T-cell (primary cell): ENCODE measurements around the gene NIPAL1. TPM values are rescaled to one million over a fixed set of nuclear protein-coding genes. Genes with fewer than 3 reads are reported as not detected.
A peak's percentile ranks its signal among the peaks of the same experiment; 100 is the strongest.
"Not testable (repeated sequence)": the region's sequence is repeated elsewhere in the genome, so short reads cannot be mapped to it uniquely, and the experiment has no call there.

Source experiments
- ATAC-seq, 4 experiments: fragments of 200-7000 bp in 3 of 4; fragments of 150-1000 bp in 1 of 4; cut with Tn5 transposase; replicated peaks in 1 of 4; 1 replicate in 3 of 4; 2 replicates in 1 of 4; pipeline ENCODE4 v1.10.0; 2021; ENCODE audit warnings: moderate library complexity in 3 of 4, mild to moderate bottlenecking in 2 of 4, moderate number of reproducible peaks in 1 of 4
- CTCF ChIA-PET, 2 donors: fragments of 300-600 bp; sonication (Branson Sonifier 250); formaldehyde crosslinking; loops; one replicate each; lab custom pipeline; 2022; ENCODE audit warnings: antibody characterized with exemption in 2 of 2; lab: Charles Lee
- POLR2A ChIA-PET, 2 donors: fragments of 300-600 bp; sonication (Branson Sonifier 250); formaldehyde crosslinking; loops; one replicate each; lab custom pipeline; 2022; ENCODE audit warnings: antibody characterized with exemption in 2 of 2; lab: Charles Lee
- DNase-seq, 35 experiments: peaks; one replicate each; pipeline versions ENCODE4 v3.0.0 to v3.0.0-alpha.2; 2013 to 2023
- H3K27ac ChIP-seq: one replicate; pipeline ENCODE4 v1.5.1; 2013; ENCODE audit warnings: low read length
- H3K27me3 ChIP-seq, 2 experiments: replicated peaks in 1 of 2; 1 replicate in 1 of 2; 2 replicates in 1 of 2; pipeline versions ENCODE4 v1.6.1 to v1.7.0; 2013; ENCODE audit warnings: low read length in 1 of 2, mixed read lengths in 1 of 2; ENCODE audit not compliant: control insufficient read depth in 2 of 2, insufficient read depth in 2 of 2; ENCODE audit errors: extremely low read depth in 1 of 2
- H3K36me3 ChIP-seq, 2 donors: 1 replicate in 1 of 2; 2 replicates in 1 of 2; pipeline versions ENCODE4 v1.6.1 to v1.7.0; 2013; ENCODE audit warnings: low read length in 1 of 2; ENCODE audit not compliant: control insufficient read depth in 2 of 2, insufficient read depth in 1 of 2; ENCODE audit errors: extremely low read depth in 1 of 2
- H3K4me1 ChIP-seq, 2 experiments: 1 replicate in 1 of 2; 2 replicates in 1 of 2; pipeline versions ENCODE4 v1.6.1 to v1.7.0; 2013; ENCODE audit warnings: low read length in 2 of 2, mixed read lengths in 1 of 2; ENCODE audit not compliant: insufficient read depth in 2 of 2, control insufficient read depth in 1 of 2; ENCODE audit errors: extremely low read depth in 1 of 2
- H3K4me3 ChIP-seq, 2 donors: 1 replicate in 1 of 2; 2 replicates in 1 of 2; pipeline versions ENCODE4 v1.5.1 to v1.7.0; 2013; ENCODE audit warnings: mild to moderate bottlenecking in 2 of 2, low read length in 1 of 2, moderate library complexity in 1 of 2; ENCODE audit not compliant: control insufficient read depth in 1 of 2; ENCODE audit errors: extremely low read depth in 1 of 2
- H3K9me3 ChIP-seq: 2 replicates; pipeline ENCODE4 v1.7.0; 2013
- H3K27ac Mint-ChIP-seq, 2 donors: one replicate each; pipeline ENCODE4 v1.8.0; 2020 to 2021; ENCODE audit warnings: mild to moderate bottlenecking in 2 of 2, mixed read lengths in 2 of 2
- H3K27me3 Mint-ChIP-seq, 2 donors: one replicate each; pipeline ENCODE4 v1.8.0; 2021 to 2022; ENCODE audit warnings: mixed read lengths in 2 of 2
- H3K36me3 Mint-ChIP-seq: one replicate; pipeline ENCODE4 v1.8.0; 2021; ENCODE audit warnings: mixed read lengths
- H3K4me1 Mint-ChIP-seq, 3 donors: one replicate each; pipeline ENCODE4 v1.8.0; 2020 to 2022; ENCODE audit warnings: mixed read lengths in 3 of 3, mild to moderate bottlenecking in 1 of 3
- H3K4me3 Mint-ChIP-seq, 3 donors: one replicate each; pipeline ENCODE4 v1.8.0; 2020 to 2022; ENCODE audit warnings: mild to moderate bottlenecking in 3 of 3, mixed read lengths in 3 of 3, moderate library complexity in 3 of 3
- H3K9me3 Mint-ChIP-seq, 3 donors: one replicate each; pipeline ENCODE4 v1.8.0; 2020 to 2022; ENCODE audit warnings: mixed read lengths in 3 of 3
- WGBS: methylation state at CpG from one replicate; pipeline ENCODE4 v1.1.5; 2013; ENCODE audit warnings: missing lambda C conversion rate; ENCODE audit not compliant: insufficient coverage; 5-methylcytosine and 5-hydroxymethylcytosine counted together
- total RNA-seq, 35 experiments: library from RNA in 6 of 35; stranded (reverse) in 6 of 35; fragments of 120-200 nt in 1 of 35; gene quantifications; one replicate each; pipeline versions ENCODE4 v1.2.1 to v1.2.4 and lab custom pipeline; 2013 to 2026

The NIPAL1 gene
- total RNA-seq, 5 donors from 2014 or later (not counting 1 experiment from before 2014, with no cell fraction given) = 0.77 to 2.9 (median 0.80) TPM

- DNase-seq, CTCF ChIA-PET, ATAC-seq, H3K36me3 ChIP-seq, H3K27me3 Mint-ChIP-seq, POLR2A ChIA-PET, H3K4me1 ChIP-seq, H3K9me3 ChIP-seq, H3K27ac ChIP-seq, H3K4me3 Mint-ChIP-seq, H3K27me3 ChIP-seq, H3K27ac Mint-ChIP-seq, H3K36me3 Mint-ChIP-seq, H3K4me3 ChIP-seq: not testable (repeated sequence)
- Mint-ChIP-seq H3K9me3 (peaks cover 16 to 21% (median 16%) of the 10 kb centered on the region in 3 donors), H3K4me1 (peaks cover 7 to 19% (median 13%) of the 10 kb centered on the region in 3 donors)
- no CpG with 5 or more reads among the region's 1 CpG for WGBS
Measured at GRCh38 chr4:47992475-47992874, 24.1 kb upstream of the NIPAL1 start.

- Histone ChIP-seq H3K4me1 (no peaks in the 10 kb centered on the region), H3K36me3 (no peaks in the 10 kb centered on the region), H3K9me3 (peaks cover 4% of the 10 kb centered on the region), H3K4me3 (no peak overlapping the region), H3K27me3 (peaks cover 0 to 6% of the 10 kb centered on the region in 2 experiments), H3K27ac (no peak overlapping the region)
- DNase-seq = no peak
- Mint-ChIP-seq H3K27ac (no peak overlapping the region), H3K4me1 (peaks cover 7 to 19% (median 13%) of the 10 kb centered on the region in 3 donors), H3K4me3 (no peak overlapping the region), H3K27me3 (peaks cover 4 to 6% of the 10 kb centered on the region in 2 donors), H3K9me3 (peaks cover 7 to 11% (median 11%) of the 10 kb centered on the region in 3 donors), H3K36me3 (peaks cover 6% of the 10 kb centered on the region)
- 83% methylated on average over 1 of the region's 1 CpG for WGBS
- ChIA-PET CTCF (interaction anchor here in 1 of 2 donors (0.7 kb wide), 1 partner anchor 19 kb away, joined by 3 read pairs; no protein-coding TSS in a partner anchor), POLR2A (no interaction called here)
- ATAC-seq = no peak
Measured at GRCh38 chr4:47996021-47996420, 20.6 kb upstream of the NIPAL1 start.

- no peak overlapping the region for H3K27ac ChIP-seq
- no CpG with 5 or more reads among the region's 1 CpG for WGBS
- H3K27ac Mint-ChIP-seq = no peak overlapping the region
- peaks cover 4% of the 10 kb centered on the region for H3K9me3 ChIP-seq
- ChIA-PET CTCF (interaction anchor here (0.6 to 1.0 kb wide), 4 partner anchors 30 to 207 kb away, joined by 3 to 4 read pairs (median 4); no protein-coding TSS in a partner anchor), POLR2A (interaction anchor here in 1 of 2 donors (0.7 kb wide), 1 partner anchor 44 kb away, joined by 3 read pairs; no protein-coding TSS in a partner anchor)
- no peak overlapping the region for H3K4me3 ChIP-seq
- H3K4me1 Mint-ChIP-seq = no peaks in the 10 kb centered on the region
- peaks cover 8% of the 10 kb centered on the region for H3K36me3 Mint-ChIP-seq
- H3K36me3 ChIP-seq = no peaks in the 10 kb centered on the region
- peaks cover 0 to 3% of the 10 kb centered on the region in 2 experiments for H3K27me3 ChIP-seq
- H3K9me3 Mint-ChIP-seq = peaks cover 3 to 16% (median 4%) of the 10 kb centered on the region in 3 donors
- H3K27me3 Mint-ChIP-seq = peaks cover 3 to 4% of the 10 kb centered on the region in 2 donors
- no peak overlapping the region for H3K4me3 Mint-ChIP-seq
- DNase-seq (no peak), ATAC-seq (no peak)
- H3K4me1 ChIP-seq = no peaks in the 10 kb centered on the region
Measured at GRCh38 chr4:48002267-48002666, 14.3 kb upstream of the NIPAL1 start.

- peak in 8 of 35 experiments; percentile 1 to 23 (median 6) for DNase-seq
- H3K9me3 ChIP-seq, POLR2A ChIA-PET, H3K4me3 Mint-ChIP-seq, H3K27ac ChIP-seq, H3K4me1 ChIP-seq, ATAC-seq, H3K27me3 ChIP-seq, H3K27ac Mint-ChIP-seq, H3K4me3 ChIP-seq, H3K36me3 ChIP-seq, H3K4me1 Mint-ChIP-seq, H3K27me3 Mint-ChIP-seq, H3K36me3 Mint-ChIP-seq: not testable (repeated sequence)
- peaks cover 0 to 17% (median 4%) of the 10 kb centered on the region in 3 donors for H3K9me3 Mint-ChIP-seq
- WGBS = no CpG with 5 or more reads among the region's 2 CpGs
- CTCF ChIA-PET = interaction anchor here in 1 of 2 donors (0.5 to 1.3 kb wide), 3 partner anchors 80 to 135 kb away, joined by 3 to 4 read pairs (median 3); no protein-coding TSS in a partner anchor
Measured at GRCh38 chr4:48003568-48003967, 13.0 kb upstream of the NIPAL1 start.

- Mint-ChIP-seq H3K4me1 (no peaks in the 10 kb centered on the region), H3K36me3 (peaks cover 2% of the 10 kb centered on the region), H3K4me3 (no peak overlapping the region), H3K27me3 (peaks cover 3 to 4% of the 10 kb centered on the region in 2 donors), H3K27ac (no peak overlapping the region), H3K9me3 (peaks cover 0 to 17% (median 4%) of the 10 kb centered on the region in 3 donors)
- Histone ChIP-seq H3K4me1 (no peaks in the 10 kb centered on the region), H3K36me3 (no peaks in the 10 kb centered on the region), H3K9me3 (no peaks in the 10 kb centered on the region), H3K4me3 (no peak overlapping the region), H3K27ac (no peak overlapping the region), H3K27me3 (peaks cover 0 to 10% of the 10 kb centered on the region in 2 experiments)
- no CpG with 5 or more reads among the region's 2 CpGs for WGBS
- ChIA-PET CTCF (no interaction called here), POLR2A (no interaction called here)
- ATAC-seq (no peak), DNase-seq (no peak)
Measured at GRCh38 chr4:48005781-48006180, 10.8 kb upstream of the NIPAL1 start.

- Mint-ChIP-seq H3K4me3 (no peak overlapping the region), H3K36me3 (peaks cover 2% of the 10 kb centered on the region), H3K27ac (no peak overlapping the region), H3K27me3 (peaks cover 3 to 11% of the 10 kb centered on the region in 2 donors), H3K9me3 (peaks cover 0 to 17% (median 4%) of the 10 kb centered on the region in 3 donors), H3K4me1 (no peaks in the 10 kb centered on the region)
- Histone ChIP-seq H3K36me3 (no peaks in the 10 kb centered on the region), H3K9me3 (no peaks in the 10 kb centered on the region), H3K4me1 (no peaks in the 10 kb centered on the region), H3K4me3 (no peak overlapping the region), H3K27me3 (peaks cover 0 to 10% of the 10 kb centered on the region in 2 experiments), H3K27ac (no peak overlapping the region)
- ATAC-seq (no peak), DNase-seq (no peak)
- ChIA-PET CTCF (interaction anchor here in 1 of 2 donors (0.6 to 1.1 kb wide), 2 partner anchors 74 to 373 kb away, joined by 3 read pairs; no protein-coding TSS in a partner anchor), POLR2A (no interaction called here)
Measured at GRCh38 chr4:48008021-48008596, 8.5 kb upstream of the NIPAL1 start.
